Measurements from ENCODE around the gene NOS3. TPM values are rescaled to one million over a fixed set of nuclear protein-coding genes. Genes with fewer than 3 reads are reported as not detected.

Gene NOS3
- total RNA-seq, 4 donors from 2014 or later, result 5.2 to 8.1 (median 6.3) TPM

DNA sequence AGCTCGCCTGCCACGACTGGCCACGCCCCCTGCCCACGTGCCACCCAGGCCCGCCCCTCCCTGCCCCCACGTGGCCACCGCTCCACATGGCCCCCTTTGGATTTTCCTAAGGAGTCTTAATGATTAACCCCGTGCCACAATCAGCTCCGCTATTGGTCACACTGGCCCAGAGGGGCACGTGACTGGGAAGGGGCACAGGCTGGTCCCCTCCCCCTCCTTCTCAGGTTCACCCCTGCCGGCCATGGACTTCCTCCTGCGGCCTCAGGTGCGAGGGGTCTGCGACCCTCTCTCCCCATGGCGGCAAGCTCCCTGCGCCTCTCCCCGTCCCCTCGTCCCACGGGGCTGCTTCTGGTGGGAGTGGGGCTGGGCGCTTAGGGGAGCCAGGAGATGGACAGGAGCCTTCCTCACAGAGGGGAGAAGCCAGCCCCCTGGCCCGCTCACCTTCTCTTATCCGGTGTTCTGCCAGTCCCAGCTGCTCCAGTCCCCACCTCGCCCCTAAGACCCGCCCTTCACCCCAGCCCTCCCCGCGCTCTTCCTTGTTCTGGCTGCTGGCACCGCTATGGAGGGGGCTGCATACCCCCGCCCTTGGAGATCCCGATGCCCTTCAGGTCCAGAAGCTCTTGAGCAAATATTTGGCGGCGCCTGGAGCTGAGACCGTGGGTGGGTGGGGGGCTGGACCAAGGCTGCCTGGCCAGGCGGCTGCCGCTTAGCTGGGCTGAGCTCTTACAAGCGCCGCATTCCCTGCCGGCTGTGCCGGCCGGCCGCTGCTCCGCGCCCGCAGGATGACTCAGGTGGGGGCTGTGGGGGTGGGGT is 71.8 kb downstream of the NOS3 start:
- intact Hi-C loops (cut with DNase I), result no loop called here

DNA sequence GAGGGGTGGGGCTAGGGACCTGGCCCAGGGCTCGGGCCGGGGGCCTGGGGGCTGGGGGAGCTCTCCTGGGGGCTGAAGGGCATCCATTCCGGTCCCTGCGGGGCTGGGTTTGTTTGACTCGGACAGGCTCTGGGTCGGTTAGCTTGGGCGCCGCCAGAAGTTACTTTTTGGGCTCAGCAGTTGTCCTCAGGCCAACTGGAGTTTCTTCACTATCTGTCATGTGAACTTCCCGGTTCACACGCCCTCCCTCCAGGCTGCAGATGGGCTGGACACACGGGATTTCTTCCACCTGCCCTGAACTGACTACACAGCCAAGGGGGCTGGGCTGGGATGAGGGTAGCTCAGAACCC is 72.4 kb downstream of the NOS3 start:
- peaks cover 26 to 36% of the 10 kb centered on the region in 2 donors for H3K4me1 ChIP-seq
- TF ChIP-seq, protein P1, sequence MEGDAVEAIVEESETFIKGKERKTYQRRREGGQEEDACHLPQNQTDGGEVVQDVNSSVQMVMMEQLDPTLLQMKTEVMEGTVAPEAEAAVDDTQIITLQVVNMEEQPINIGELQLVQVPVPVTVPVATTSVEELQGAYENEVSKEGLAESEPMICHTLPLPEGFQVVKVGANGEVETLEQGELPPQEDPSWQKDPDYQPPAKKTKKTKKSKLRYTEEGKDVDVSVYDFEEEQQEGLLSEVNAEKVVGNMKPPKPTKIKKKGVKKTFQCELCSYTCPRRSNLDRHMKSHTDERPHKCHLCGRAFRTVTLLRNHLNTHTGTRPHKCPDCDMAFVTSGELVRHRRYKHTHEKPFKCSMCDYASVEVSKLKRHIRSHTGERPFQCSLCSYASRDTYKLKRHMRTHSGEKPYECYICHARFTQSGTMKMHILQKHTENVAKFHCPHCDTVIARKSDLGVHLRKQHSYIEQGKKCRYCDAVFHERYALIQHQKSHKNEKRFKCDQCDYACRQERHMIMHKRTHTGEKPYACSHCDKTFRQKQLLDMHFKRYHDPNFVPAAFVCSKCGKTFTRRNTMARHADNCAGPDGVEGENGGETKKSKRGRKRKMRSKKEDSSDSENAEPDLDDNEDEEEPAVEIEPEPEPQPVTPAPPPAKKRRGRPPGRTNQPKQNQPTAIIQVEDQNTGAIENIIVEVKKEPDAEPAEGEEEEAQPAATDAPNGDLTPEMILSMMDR (IDR thresholded peaks at IDR 0.05), result no peak
- TF ChIP-seq POLR2A (IDR thresholded peaks at IDR 0.05), result no peak
- intact Hi-C loops (cut with DNase I), result no loop called here
- H3K9me3 ChIP-seq, result no peaks in the 10 kb centered on the region
- 67 to 72% methylated on average over 3 to 6 of the region's 11 CpGs for WGBS, 2 donors
- peaks cover 31 to 37% of the 10 kb centered on the region in 2 donors for H3K36me3 ChIP-seq
- no peak overlapping the region for H3K4me3 ChIP-seq (replicated peaks in 1 of 3)
- peak overlapping the region in 1 of 3 donors; percentile 5 for H3K27ac ChIP-seq
- no peak for DNase-seq
- H3K27me3 ChIP-seq, result no peaks in the 10 kb centered on the region

More for the DNA sequence above, 71.8 kb downstream of the NOS3 start:
- DNase-seq, result no peak
- Histone ChIP-seq H3K4me3 (replicated peaks in 1 of 3) (no peak overlapping the region), H3K9me3 (no peaks in the 10 kb centered on the region), H3K4me1 (peaks cover 26 to 36% of the 10 kb centered on the region in 2 donors), H3K36me3 (peaks cover 25 to 31% of the 10 kb centered on the region in 2 donors), H3K27ac (peak overlapping the region in 1 of 3 donors; percentile 5), H3K27me3 (no peaks in the 10 kb centered on the region)
- TF ChIP-seq POLR2A (IDR thresholded peaks at IDR 0.05), result no peak
- TF ChIP-seq, protein P1 (IDR thresholded peaks at IDR 0.05), result no peak
- 64 to 70% methylated on average over 27 to 32 of the region's 43 CpGs for WGBS, 2 donors

Other genes starting within 250 kb of the NOS3 start
- 10 to 100 TPM; 10.4 to 36.0 (median 18.9) TPM for gene TMEM176B, start 190.7 kb upstream of the NOS3 start, total RNA-seq
- gene TMEM176A, start 190.2 kb upstream of the NOS3 start, total RNA-seq, result 10 to 100 TPM in 2 of 4 donors, 1 to 10 TPM in 2; 3.7 to 34.0 (median 14.7) TPM
- gene AOC1, start 138.5 kb upstream of the NOS3 start, total RNA-seq, result under 1 TPM in 2 of 4 donors, not detected in 2; 0.22 to 0.71 TPM
- gene KCNH2, start 12.7 kb upstream of the NOS3 start, total RNA-seq, result under 1 TPM; 0.33 to 0.93 (median 0.63) TPM
- under 1 TPM in 1 of 4 donors, not detected in 3; 0.27 TPM for gene ATG9B, start 33.5 kb downstream of the NOS3 start, total RNA-seq
- gene ABCB8, start 37.4 kb downstream of the NOS3 start, total RNA-seq, result 10 to 100 TPM; 39.0 to 74.2 (median 60.9) TPM
- 1 to 10 TPM in 3 of 4 donors, not detected in 1; 1.2 to 2.6 (median 1.5) TPM for gene ASIC3, start 57.5 kb downstream of the NOS3 start, total RNA-seq
- gene CDK5, start 66.9 kb downstream of the NOS3 start, total RNA-seq, result 10 to 100 TPM in 2 of 4 donors, 1 to 10 TPM in 2; 5.3 to 17.4 (median 9.6) TPM
- 100 to 1,000 TPM in 1 of 4 donors, 10 to 100 TPM in 3; 48.5 to 109 (median 69.0) TPM for gene SLC4A2, start 68.6 kb downstream of the NOS3 start, total RNA-seq
- 100 to 1,000 TPM in 1 of 4 donors, 10 to 100 TPM in 3; 71.8 to 114 (median 78.8) TPM for gene FASTK, start 89.8 kb downstream of the NOS3 start, total RNA-seq
- 10 to 100 TPM; 33.7 to 78.7 (median 44.2) TPM for gene TMUB1, start 92.5 kb downstream of the NOS3 start, total RNA-seq
- gene AGAP3, start 95.5 kb downstream of the NOS3 start, total RNA-seq, result 10 to 100 TPM; 49.0 to 75.2 (median 66.2) TPM
- not detected for gene GBX1, start 176.7 kb downstream of the NOS3 start, total RNA-seq
- not detected for gene ASB10, start 196.2 kb downstream of the NOS3 start, total RNA-seq
- gene H2BK1, start 219.5 kb downstream of the NOS3 start, total RNA-seq, result not detected
- 10 to 100 TPM; 23.8 to 39.4 (median 34.1) TPM for gene ABCF2, start 236.2 kb downstream of the NOS3 start, total RNA-seq
- gene CHPF2, start 241.5 kb downstream of the NOS3 start, total RNA-seq, result 10 to 100 TPM; 33.9 to 82.4 (median 58.7) TPM

Data from thyroid gland (tissue), 4 donors.